DMS153 (cell line): ENCODE results near the gene ROR1.

ENCODE experiments used
- DNase-seq: peaks from one replicate; lab custom pipeline; 2025; lab: John Stamatoyannopoulos, UW

The ROR1 gene

GRCh38 chr1:64031236-64031635, 257.4 kb downstream of the ROR1 start:
- DNase-seq: no peak

- no peak for DNase-seq
Measured at GRCh38 chr1:64033667-64034220, 259.9 kb downstream of the ROR1 start.

DNA sequence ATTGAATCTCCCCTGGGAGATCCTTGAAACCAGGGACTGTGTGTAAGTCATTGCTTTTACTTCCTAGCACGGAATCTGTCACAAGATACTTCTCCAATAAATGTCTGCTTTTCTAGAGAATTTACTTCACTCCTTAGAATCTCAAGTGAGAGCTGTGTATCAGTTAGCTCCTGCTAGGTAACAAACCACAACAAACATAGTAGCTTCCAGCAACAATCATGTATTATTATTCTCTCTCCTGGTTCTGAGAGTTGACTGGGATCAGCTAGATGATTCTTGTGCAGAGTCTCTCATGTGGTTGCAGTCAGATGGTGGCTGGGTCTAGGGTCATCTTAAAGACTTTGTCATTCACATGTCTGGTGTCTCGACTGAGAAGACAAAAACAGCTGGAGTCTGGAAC, 262.7 kb downstream of the ROR1 start:
- DNase-seq: no peak

DNA sequence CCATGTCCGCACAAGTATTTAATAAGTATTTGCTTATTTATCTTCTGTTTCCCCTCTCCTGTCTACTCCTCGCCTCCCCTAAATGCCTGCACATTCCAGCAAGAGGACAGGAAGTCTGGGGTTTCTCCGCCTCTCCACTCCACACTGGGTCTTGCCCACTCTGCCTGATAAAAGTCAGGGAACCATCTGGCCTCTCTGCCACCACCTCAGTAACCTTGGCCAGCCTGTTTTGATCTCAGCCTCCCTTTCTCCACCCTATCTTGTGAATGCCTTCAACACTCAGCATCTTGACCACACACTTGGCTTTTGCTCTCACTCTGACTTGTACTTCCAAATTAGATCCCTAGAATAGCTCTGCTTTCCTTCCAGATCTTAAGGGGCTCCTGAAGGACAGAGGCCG, 264.3 kb downstream of the ROR1 start:
- no peak for DNase-seq

- DNase-seq: no peak
Measured at GRCh38 chr1:64038965-64039364, 265.1 kb downstream of the ROR1 start.

DNA sequence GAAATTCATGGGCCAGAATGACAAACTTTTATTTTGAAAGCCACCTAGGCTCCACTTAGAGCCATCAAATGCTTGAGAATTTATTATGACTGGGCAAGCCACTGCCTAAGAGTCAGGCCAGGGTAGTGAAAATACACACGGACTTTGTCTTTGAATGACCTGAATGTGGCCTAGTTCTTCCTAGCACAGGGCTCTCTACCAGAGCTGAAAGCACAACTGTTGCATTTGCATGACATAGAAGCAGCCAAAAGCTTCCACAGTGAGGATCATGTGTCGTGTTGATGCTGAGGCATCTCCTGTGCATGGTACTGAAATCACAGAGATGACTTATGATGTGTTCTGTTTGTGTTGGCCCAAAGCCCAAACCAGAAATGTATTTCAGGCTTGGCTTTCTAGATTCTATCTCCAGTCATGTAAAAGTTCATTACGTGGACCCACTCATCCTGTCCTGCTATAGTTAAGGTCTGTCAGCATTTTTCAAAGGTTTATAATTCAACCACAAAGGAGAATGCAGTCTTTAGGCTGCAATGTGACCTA, 265.6 kb downstream of the ROR1 start:
- DNase-seq: peak; percentile 66

DNA sequence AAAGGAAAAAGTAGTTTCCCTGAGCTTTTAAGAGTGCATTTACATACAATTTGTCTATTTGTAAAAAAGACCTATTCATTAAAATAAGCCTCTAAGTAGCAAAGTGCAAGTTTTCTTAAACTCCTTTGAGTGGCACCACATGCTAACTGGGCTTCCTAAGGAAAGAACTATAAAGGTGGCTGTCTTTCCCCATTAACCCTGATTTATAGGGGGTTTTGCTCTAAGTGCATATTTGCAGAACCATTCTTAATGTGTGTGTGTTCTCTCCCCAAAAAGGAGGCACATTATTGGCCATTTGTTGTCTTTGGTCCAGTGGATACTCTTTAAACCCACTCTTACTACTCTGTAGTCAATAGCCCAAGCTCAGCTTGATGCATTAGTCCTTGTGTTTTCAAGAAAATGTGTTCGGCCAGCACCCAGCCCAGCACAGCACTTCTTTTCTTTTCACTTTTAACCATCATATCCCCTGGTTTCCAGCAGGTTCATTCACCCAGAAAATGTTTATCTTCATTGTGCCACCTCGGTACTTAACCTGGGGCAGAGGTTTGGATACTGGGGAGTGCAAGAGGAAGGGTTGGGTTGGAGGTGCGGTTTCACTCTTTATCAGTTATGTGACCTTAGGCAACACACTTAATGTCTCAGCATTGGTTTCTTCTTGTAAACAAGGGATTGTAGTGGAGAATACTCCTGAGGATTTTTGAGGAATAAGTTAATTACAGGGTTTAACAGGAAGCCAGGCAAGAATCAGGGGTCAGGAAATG, 267.7 kb downstream of the ROR1 start:
- DNase-seq: no peak

DNA sequence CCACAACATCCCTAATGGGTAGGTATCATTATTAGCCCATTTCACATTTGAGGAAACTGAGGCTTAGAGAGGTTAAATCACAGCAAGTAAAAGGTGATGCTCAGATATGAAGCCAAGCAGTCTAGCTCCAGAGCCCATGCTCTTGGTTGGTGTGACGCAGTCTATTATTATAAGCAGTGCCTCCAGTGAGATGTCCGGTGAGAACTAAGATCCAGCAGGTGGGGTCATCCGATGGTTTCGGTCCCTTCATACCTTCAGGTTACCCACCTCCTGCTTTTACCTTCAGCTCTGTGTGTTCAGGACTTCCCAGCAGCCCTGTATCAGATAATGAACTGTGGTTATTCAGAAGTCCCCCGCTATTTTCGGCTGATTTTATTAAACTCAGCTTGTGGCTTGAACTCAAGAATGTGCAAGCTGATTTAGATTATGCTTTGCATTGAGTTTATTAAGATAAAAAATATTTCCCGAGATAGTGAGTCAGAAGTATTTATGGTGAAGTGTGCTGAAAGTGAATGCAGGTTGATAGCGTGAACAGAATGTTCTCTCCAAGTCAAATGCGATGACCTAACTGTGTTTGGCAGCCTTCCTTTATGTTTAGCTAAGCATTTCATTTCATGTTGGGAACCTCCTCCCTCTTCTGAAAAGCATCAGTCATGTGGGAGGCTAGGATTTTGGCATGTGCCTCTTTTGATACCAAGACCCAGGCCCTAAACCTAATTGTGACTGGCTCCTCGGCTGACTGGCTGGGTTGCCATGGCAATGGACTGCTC, 268.7 kb downstream of the ROR1 start:
- no peak for DNase-seq

DNA sequence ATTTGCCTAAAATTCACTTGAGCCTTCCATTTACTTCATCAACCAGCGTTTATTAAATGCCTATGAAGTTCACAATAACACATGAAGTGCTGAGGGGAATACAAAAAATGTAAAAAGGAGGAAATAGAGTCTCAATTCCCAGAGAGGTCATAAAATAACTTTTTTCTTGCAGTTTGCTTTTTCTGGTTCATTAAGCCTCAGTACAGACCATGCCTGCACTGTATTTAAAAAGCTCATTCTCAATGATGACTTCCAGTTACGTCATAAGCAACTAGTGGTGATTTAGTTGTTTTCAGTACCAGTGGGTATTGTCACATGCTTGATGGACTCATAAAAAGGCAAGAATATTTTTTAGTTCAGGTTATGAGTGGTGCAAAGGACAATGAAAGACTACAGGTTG, 269.5 kb downstream of the ROR1 start:
- DNase-seq: no peak

GRCh38 chr1:64043976-64044375, 270.2 kb downstream of the ROR1 start:
- DNase-seq: no peak

DNA sequence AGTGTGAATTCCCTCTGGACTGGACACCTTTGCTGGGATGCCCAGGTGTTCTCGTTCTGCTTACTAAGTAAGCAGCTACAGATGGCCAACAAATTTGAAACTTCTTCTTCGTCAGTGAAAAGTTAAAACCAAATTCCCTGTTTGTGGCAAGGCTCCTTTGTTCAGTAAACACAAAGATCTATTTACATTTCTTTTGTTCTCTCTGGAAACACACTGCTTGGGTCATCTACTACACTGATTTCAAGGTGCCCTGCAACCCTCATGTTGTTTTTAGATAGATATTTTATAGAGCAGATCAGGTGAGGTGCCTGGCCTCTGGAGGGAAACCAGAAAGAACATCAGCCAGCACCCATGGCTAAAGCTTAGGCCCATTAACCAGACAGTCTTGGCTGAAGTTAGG, 272.4 kb downstream of the ROR1 start:
- peak; percentile 57 for DNase-seq

DNA sequence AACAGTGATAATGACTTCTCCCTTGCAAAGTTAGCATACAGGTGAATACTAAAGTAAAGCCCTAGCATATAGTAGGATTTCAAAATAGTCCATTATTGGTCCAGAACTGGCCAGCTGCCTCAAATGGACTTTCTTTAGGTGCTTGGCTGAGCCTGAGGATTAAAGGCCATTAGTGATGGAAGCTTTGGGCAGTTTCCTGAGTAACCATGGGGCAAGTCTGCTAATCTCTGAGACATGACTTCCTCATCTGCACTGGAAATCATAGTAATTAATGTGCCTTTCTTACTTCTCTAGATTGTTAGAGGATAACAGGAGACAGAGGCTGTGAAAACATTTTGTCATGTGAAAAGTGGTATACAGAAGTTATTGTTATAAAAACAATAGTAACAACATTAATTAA, 273.1 kb downstream of the ROR1 start:
- no peak for DNase-seq

DNA sequence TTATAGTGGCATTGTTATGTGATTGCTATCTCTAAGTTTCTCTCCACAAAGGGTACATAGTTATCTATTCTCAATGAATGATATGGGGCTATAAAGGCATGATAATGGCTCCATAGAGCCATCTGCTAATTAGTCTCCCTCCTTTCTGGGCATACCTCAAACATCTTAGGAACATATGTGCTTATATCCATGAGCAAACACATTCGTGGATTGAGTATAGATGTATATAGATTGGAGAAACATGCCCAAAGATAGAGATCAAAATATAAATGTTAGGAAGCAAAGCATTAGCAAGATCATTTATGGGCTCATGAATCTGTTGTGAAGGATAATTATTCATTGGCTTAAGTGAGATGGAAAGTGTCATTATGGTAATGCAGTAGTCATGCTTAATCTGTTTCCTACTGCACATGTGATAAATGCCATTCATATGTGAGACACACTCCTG, 273.8 kb downstream of the ROR1 start:
- no peak for DNase-seq

DNA sequence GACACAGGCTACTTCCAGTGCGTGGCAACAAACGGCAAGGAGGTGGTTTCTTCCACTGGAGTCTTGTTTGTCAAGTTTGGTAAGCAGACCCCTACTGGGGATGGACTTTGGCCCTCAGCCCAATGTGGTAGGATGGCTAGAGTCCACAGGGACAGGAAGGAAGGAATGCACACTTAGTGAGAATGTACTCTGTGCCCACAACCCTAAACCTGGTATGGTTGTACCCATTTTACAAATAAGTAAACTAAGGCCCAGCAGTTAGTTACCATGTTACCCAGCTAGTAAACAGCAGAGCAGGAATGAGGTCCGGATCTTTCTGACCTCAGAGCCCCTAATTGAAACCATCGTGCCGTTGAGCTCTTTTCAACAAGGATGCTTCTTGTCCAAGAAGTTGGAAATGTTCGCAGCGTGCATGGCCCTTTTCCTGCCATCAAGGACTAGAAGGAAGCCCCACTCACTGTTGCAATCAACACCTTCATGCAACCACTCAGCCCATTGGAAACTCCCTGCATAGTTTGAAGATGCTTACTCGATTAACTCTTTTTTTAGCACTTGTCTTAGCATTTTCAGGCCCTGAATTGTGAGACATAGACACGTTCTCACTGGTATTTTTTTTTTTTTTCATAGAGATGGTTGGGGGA, 276.2 kb downstream of the ROR1 start:
- DNase-seq: no peak

DNA sequence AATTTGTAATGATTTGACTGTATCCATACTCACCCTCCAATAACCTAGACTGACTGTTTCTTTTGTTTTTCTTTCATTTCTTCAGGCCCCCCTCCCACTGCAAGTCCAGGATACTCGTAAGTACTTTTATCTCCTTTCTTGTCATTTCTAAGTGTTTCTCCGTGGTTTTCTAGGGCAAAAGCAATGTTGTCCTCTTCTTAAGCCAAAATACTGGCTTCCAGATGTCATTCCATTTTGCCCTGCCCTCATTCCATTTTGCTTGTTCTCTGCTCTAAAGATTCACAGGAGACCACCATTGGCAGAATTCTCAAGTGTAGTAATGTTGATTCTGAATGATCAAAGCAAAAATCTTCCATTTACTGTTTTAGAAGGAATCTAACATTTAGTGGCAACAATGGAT, 276.8 kb downstream of the ROR1 start:
- DNase-seq: no peak

GRCh38 chr1:64051796-64052195, 278.0 kb downstream of the ROR1 start:
- peak; percentile 23 for DNase-seq

DNA sequence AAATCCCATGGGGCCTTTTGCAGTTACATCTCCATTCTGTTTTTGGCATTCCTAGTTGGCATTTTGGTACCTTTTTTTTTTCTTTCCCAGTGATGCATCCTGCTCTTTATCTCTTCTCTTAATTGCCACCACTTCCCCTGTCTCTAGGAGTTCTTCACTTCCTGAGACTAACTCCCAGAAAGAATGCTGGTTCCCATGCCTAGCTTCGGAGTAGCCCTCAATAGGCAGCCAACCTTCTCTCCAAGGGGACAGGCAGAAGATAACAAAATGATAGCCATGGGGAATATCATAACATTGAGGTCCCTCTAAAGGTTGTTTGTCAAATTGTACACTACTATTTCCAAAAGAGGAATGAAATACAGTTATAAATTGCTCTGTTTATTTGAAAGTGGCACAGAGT, 279.0 kb downstream of the ROR1 start:
- no peak for DNase-seq

DNA sequence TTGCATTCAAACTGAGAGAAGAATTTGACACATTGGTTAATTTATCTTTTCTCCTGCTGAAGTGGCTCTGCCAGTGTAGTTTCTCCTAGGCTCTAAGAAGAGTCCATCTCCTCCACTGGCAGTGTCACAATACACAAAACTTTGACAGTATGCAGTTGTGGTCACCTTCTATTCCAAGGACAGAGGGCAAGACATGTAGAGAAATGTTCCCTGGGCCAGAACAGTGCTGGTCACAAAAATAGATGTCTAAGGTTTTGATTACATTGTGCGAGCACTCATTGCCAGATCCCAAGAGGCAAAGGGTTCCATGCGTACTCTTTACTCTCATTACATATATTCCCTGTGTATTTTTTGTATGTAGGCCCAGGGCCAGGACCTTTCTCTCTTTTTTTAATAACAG, 281.5 kb downstream of the ROR1 start:
- DNase-seq: no peak

DNA sequence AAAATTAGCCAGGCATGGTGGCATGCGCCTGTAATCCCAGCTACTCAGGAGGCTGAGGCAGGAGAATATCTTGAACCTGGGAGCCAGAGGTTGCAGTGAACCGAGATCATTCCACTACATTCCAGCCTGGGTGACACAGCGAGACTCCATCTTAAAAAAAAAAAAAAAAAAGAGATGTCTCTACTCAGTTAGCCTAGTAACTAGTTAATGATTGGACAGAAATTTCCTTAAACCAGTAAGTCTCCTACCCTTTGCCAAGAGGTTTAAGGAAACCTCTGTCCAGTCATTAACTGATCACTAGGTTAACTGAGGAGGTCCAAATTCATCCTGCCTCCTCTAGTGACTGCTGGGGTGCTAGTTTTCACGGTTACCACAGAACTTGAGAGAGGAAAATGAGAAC, 285.7 kb downstream of the ROR1 start:
- DNase-seq: no peak

GRCh38 chr1:64060611-64061302, 286.9 kb downstream of the ROR1 start:
- no peak for DNase-seq

DNA sequence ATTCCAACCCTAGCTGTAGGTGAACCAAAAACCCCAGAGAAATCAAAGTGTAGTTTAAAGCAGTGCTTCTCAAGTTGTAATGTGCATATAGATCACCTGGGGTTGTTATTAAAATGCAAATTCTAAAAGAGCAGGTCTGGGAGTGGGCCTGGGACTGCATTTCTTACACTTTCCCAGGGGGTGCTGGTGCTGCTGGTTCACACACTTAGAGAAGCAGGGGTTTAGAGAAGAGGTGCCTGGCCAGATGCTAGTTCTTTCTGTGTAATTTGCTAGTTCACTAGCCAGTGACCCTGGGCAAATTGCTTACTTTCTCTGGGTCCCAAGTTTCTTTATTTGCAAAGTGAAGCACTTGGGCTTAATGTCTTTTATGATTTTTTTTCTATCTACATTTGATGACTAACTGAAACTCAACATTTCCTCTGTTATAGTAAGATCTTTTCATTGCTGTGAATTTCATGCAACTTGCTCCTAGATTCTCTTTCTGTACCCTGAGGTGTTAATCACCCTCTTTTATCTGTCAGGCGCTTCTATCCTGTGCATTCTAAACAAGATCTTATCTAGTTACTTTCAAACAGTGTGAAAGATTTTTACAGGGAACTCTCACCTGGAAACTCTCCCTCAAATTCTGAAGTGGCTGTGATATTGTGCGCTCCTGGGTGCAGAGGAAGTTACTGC, 287.8 kb downstream of the ROR1 start:
- DNase-seq: no peak
